Fibroblast of lung (primary cell): ENCODE results near the gene SERHL2. TPM values are rescaled to one million over a fixed set of nuclear protein-coding genes. Genes with fewer than 3 reads are reported as not detected.
"Not testable (repeated sequence)": the region's sequence is repeated elsewhere in the genome, so short reads cannot be mapped to it uniquely, and the experiment has no call there.

Experiments
- DNase-seq, 2 donors: peaks; one replicate each; pipeline versions ENCODE4 v3.0.0 to v3.0.0-alpha.2; 2010; ENCODE audit warnings: low read depth in 2 of 2
- H2AFZ ChIP-seq: 2 replicates; pipeline ENCODE4 v1.5.1; 2012; ENCODE audit warnings: low read length, control low read depth, inconsistent platforms
- H3K27ac ChIP-seq: 2 replicates; pipeline ENCODE4 v1.5.1; 2011; ENCODE audit warnings: low read length, control low read depth; ENCODE audit not compliant: insufficient read depth
- H3K27me3 ChIP-seq: 2 replicates; pipeline ENCODE4 v1.5.1; 2011; ENCODE audit warnings: mild to moderate bottlenecking, low read length; ENCODE audit not compliant: control insufficient read depth, insufficient read depth
- H3K36me3 ChIP-seq: 2 replicates; pipeline ENCODE4 v1.5.1; 2011; ENCODE audit warnings: low read length; ENCODE audit not compliant: control insufficient read depth, insufficient read depth
- H3K4me1 ChIP-seq: 2 replicates; pipeline ENCODE4 v1.5.1; 2011; ENCODE audit warnings: low read length; ENCODE audit not compliant: control insufficient read depth, insufficient read depth; ENCODE audit errors: extremely low read depth
- H3K4me2 ChIP-seq: 2 replicates; pipeline ENCODE4 v1.5.1; 2011; ENCODE audit warnings: low read length, control low read depth; ENCODE audit not compliant: insufficient read depth; ENCODE audit errors: extremely low read depth
- H3K4me3 ChIP-seq, 4 experiments: fragments of 200-600 bp in 1 of 4; sonication (generic) in 1 of 4; replicated peaks in 1 of 4; 2 replicates each; pipeline ENCODE4 v1.5.1; 2011 to 2016; ENCODE audit warnings: low read length in 4 of 4, low read depth in 3 of 4, mild to moderate bottlenecking in 3 of 4, control low read depth in 2 of 4, inconsistent platforms in 1 of 4, mixed read lengths in 1 of 4; ENCODE audit not compliant: insufficient read depth in 1 of 4; ENCODE audit errors: control extremely low read depth in 1 of 4
- H3K79me2 ChIP-seq: 2 replicates; pipeline ENCODE4 v1.5.1; 2012; ENCODE audit warnings: mild to moderate bottlenecking, low read length, inconsistent platforms; ENCODE audit not compliant: control insufficient read depth, insufficient read depth
- H3K9ac ChIP-seq: 2 replicates; pipeline ENCODE4 v1.5.1; 2011; ENCODE audit warnings: mild to moderate bottlenecking, low read length, control low read depth; ENCODE audit not compliant: insufficient read depth
- H3K9me3 ChIP-seq: 2 replicates; pipeline ENCODE4 v1.5.1; 2012; ENCODE audit warnings: low read depth, low read length; ENCODE audit not compliant: control insufficient read depth, insufficient read depth
- H4K20me1 ChIP-seq: 2 replicates; pipeline ENCODE4 v1.5.1; 2011; ENCODE audit warnings: low read length; ENCODE audit not compliant: control insufficient read depth, insufficient read depth; ENCODE audit errors: extremely low read depth
- CTCF ChIP-seq, 2 donors: IDR thresholded peaks in 1 of 2; conservative IDR thresholded peaks in 1 of 2; 1 replicate in 1 of 2; 2 replicates in 1 of 2; pipeline ENCODE4 v1.5.1; 2011 to 2012; ENCODE audit warnings: low read length in 2 of 2, control low read depth in 1 of 2, inconsistent platforms in 1 of 2, low read depth in 1 of 2, mild to moderate bottlenecking in 1 of 2
- EZH2 ChIP-seq: IDR thresholded peaks from 2 replicates; pipeline ENCODE4 v1.5.1; 2012; ENCODE audit warnings: low read length, control low read depth, mild to moderate bottlenecking; ENCODE audit errors: missing control alignments
- polyA plus RNA-seq, 2 donors: library from polyadenylated mRNA; depleted of rRNA in 1 of 2; stranded (reverse) in 1 of 2; unstranded in 1 of 2; fragments of >200 nt; gene quantifications; 2 replicates each; pipeline ENCODE4 v1.2.1, GENCODE V29; 2011 to 2012; ENCODE audit warnings: missing spikeins in 1 of 2
- total RNA-seq: library from RNA; depleted of rRNA; stranded (reverse); fragments of >200 nt; gene quantifications from 2 replicates; pipeline ENCODE4 v1.2.1, GENCODE V29; 2014

The SERHL2 gene
- total and polyA plus RNA-seq, 2 donors (not counting 1 experiment from before 2014, with no cell fraction given) = 4.6 to 5.5 TPM

- Histone ChIP-seq H3K9ac (no peak overlapping the region), H2AFZ (no peak overlapping the region), H3K4me3 (no peak overlapping the region), H3K27ac (no peak overlapping the region), H4K20me1 (no peaks in the 10 kb centered on the region), H3K4me2 (no peak overlapping the region), H3K79me2 (no peaks in the 10 kb centered on the region), H3K36me3 (no peaks in the 10 kb centered on the region), H3K9me3 (no peaks in the 10 kb centered on the region), H3K4me1 (no peaks in the 10 kb centered on the region), H3K27me3 (peaks cover 10% of the 10 kb centered on the region)
- TF ChIP-seq CTCF (conservative IDR thresholded peaks at IDR 0.05 in 1 of 2, IDR thresholded peaks at IDR 0.05 in 1 of 2; ENCODE audit: low read depth in 1 of 2, low read length in 2 of 2) = no peak
- TF ChIP-seq EZH2 = no peak
- no peak for DNase-seq
These were observed 5.0 kb upstream of the SERHL2 start for GRCh38 chr22:42548597-42549330.

DNA sequence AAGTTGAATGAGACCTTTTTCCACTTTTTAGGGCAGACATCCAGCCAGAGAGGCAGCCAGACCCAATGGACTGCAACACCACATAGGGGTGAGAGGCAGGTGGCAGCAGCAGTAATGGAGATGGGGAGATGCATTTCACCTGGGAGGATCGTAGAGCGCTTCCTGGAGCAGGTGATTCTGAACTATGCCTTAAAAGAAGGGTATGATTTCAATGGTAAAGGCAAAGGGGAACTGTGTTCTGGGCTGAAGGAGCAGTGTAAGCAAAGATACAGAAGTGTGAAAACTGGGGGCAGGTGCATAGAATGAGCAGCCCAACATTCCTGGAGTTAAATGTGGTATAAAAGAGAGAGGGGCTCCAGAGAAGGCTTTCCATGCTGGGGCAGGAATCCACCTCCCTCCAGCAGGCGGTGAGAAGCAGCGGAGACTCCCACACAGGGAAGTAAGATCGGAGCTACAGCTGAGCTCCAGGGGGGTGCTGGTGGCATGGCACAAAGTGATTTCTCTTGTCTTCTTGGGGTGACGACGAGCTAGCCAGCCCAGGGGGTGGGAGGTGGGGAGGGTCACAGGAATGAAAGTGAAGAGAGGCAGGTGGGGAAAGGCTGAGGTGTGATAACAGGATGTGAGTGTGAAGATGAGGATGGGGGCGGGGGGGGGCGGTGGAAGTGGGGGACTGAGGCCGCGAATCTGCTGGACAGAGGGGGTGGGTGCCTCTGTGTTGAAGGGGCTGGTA, 4.3 kb upstream of the SERHL2 start:
- Histone ChIP-seq H3K9me3 (no peaks in the 10 kb centered on the region), H2AFZ (no peak overlapping the region), H3K4me1 (no peaks in the 10 kb centered on the region), H3K9ac (no peak overlapping the region), H3K4me2 (no peak overlapping the region), H3K4me3 (no peak overlapping the region), H3K27ac (no peak overlapping the region), H3K27me3 (peaks cover 10% of the 10 kb centered on the region), H3K79me2 (no peaks in the 10 kb centered on the region), H4K20me1 (no peaks in the 10 kb centered on the region), H3K36me3 (no peaks in the 10 kb centered on the region)
- DNase-seq = no peak
- TF ChIP-seq CTCF (conservative IDR thresholded peaks at IDR 0.05 in 1 of 2, IDR thresholded peaks at IDR 0.05 in 1 of 2; ENCODE audit: low read depth in 1 of 2, low read length in 2 of 2) (no peak), EZH2 (no peak)

DNA sequence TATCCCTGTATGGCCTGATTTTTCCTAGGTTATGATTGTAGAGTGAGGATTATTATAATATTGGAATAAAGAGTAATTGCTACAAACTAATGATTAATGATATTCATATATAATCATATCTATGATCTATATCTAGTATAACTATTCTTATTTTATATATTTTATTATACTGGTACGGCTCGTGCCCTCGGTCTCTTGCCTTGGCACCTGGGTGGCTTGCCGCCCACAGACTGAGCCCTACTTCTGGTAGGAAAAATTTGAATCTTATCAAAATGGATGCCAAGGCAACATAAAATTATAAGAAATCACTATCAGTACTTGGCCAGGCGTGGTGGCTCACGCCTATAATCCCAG, 1.5 kb upstream of the SERHL2 start:
- not testable (repeated sequence) for H2AFZ ChIP-seq, DNase-seq

More for the DNA sequence above, 1.5 kb upstream of the SERHL2 start:
- H3K9ac ChIP-seq, H3K4me3 ChIP-seq, H3K36me3 ChIP-seq, H3K27ac ChIP-seq, H3K4me1 ChIP-seq, H3K9me3 ChIP-seq, H4K20me1 ChIP-seq, H3K79me2 ChIP-seq, H3K27me3 ChIP-seq, H3K4me2 ChIP-seq: not testable (repeated sequence)
